K562 (cell line): Measurements from ENCODE around the gene KIF14. TPM values are rescaled to one million over a fixed set of nuclear protein-coding genes. Genes with fewer than 3 reads are reported as not detected.

ENCODE experiments used
- ATF3 ChIP-seq, 2 experiments: fragments of 450-650 bp in 1 of 2; sonication (generic) in 1 of 2; formaldehyde crosslinking in 1 of 2; IDR thresholded peaks in 1 of 2; conservative IDR thresholded peaks in 1 of 2; 2 replicates each; pipeline versions ENCODE4 v1.6.1 to v1.8.1; 2016 to 2023; ENCODE audit warnings: mild to moderate bottlenecking in 2 of 2, moderate library complexity in 2 of 2, inconsistent platforms in 1 of 2, missing genetic modification reagents in 1 of 2
- CREB1 ChIP-seq, 2 experiments: sonication (generic) in 1 of 2; formaldehyde crosslinking in 1 of 2; IDR thresholded peaks; 2 replicates each; pipeline versions ENCODE4 v1.6.1 to v1.8.0; 2012 to 2022; ENCODE audit warnings: inconsistent platforms in 1 of 2, mild to moderate bottlenecking in 1 of 2, missing genetic modification reagents in 1 of 2, moderate library complexity in 1 of 2
- HMG20B ChIP-seq: fragments of 250-450 bp; sonication (Bioruptor Pico); IDR thresholded peaks from 2 replicates; pipeline ENCODE4 v1.5.0; 2021; ENCODE audit warnings: mild to moderate bottlenecking
- JUN ChIP-seq, 2 experiments: sonication (generic) in 1 of 2; formaldehyde crosslinking in 1 of 2; IDR thresholded peaks; 2 replicates each; pipeline versions ENCODE4 v1.6.1 to v1.8.0; 2012 to 2022; ENCODE audit warnings: borderline replicate concordance in 2 of 2, mild to moderate bottlenecking in 2 of 2, improper control_type of control experiment in 1 of 2, low read depth in 1 of 2, low read length in 1 of 2, missing genetic modification reagents in 1 of 2
- MAFG ChIP-seq: fragments of 450-650 bp; conservative IDR thresholded peaks from 2 replicates; pipeline ENCODE4 v1.6.1; 2016; ENCODE audit warnings: missing genetic modification characterization, missing compliant biosample characterization
- MXI1 ChIP-seq: IDR thresholded peaks from 2 replicates; pipeline ENCODE4 v1.6.1; 2011; ENCODE audit warnings: low read depth, mild to moderate bottlenecking, improper control_type of control experiment, low read length
- NCOR1 ChIP-seq: fragments of 450-650 bp; IDR thresholded peaks from 2 replicates; pipeline ENCODE4 v1.6.1; 2016; ENCODE audit warnings: mild to moderate bottlenecking, moderate library complexity
- NFYB ChIP-seq: IDR thresholded peaks from 2 replicates; pipeline ENCODE4 v1.6.1; 2011; ENCODE audit warnings: mild to moderate bottlenecking, moderate library complexity; ENCODE audit not compliant: insufficient read length; ENCODE audit errors: extremely low read depth
- NR1H2 ChIP-seq: sonication (generic); formaldehyde crosslinking; IDR thresholded peaks from 2 replicates; pipeline ENCODE4 v1.4.0; 2020; ENCODE audit warnings: mild to moderate bottlenecking, missing genetic modification reagents
- OTX1 ChIP-seq: fragments of 450-650 bp; formaldehyde crosslinking; IDR thresholded peaks from 2 replicates; pipeline ENCODE4 v1.4.0; 2022; ENCODE audit warnings: mild to moderate bottlenecking
- PHB ChIP-seq: fragments of 250-450 bp; sonication (Bioruptor Pico); IDR thresholded peaks from 2 replicates; pipeline ENCODE4 v1.5.0; 2021
- SP1 ChIP-seq: sonication (generic); formaldehyde crosslinking; IDR thresholded peaks from 2 replicates; pipeline ENCODE4 v1.8.1; 2022; ENCODE audit warnings: mild to moderate bottlenecking, missing genetic modification reagents
- TARDBP ChIP-seq: fragments of 450-650 bp; IDR thresholded peaks from 2 replicates; pipeline ENCODE4 v1.6.1; 2016
- TGIF2 ChIP-seq: sonication (generic); formaldehyde crosslinking; IDR thresholded peaks from 2 replicates; pipeline ENCODE4 v1.8.1; 2022; ENCODE audit warnings: mild to moderate bottlenecking, missing genetic modification reagents, moderate library complexity
- ZC3H8 ChIP-seq: fragments of 450-650 bp; IDR thresholded peaks from 2 replicates; pipeline ENCODE4 v1.6.1; 2017
- ZFPM2 ChIP-seq: fragments of 250-450 bp; sonication (Bioruptor Pico); IDR thresholded peaks from 2 replicates; pipeline ENCODE4 v1.5.1; 2022; ENCODE audit warnings: mild to moderate bottlenecking
- polyA plus RNA-seq, 8 experiments: library from polyadenylated mRNA; depleted of rRNA in 4 of 8; stranded (reverse) in 5 of 8; unstranded in 3 of 8; fragments of >200 nt; fragmentation: Nextera tagmentation in 2 of 8; fragmentation: Illumina TruSeq in 1 of 8; extraction: Ambion mirVana in 2 of 8; extraction: Trizol in 1 of 8; gene quantifications; 2 replicates each; pipeline versions ENCODE4 v1.2.1 to v1.2.3, GENCODE V29; 2011 to 2014; ENCODE audit warnings: inconsistent platforms in 1 of 8, missing spikeins in 1 of 8
- total RNA-seq, 7 experiments: library from RNA; depleted of rRNA in 6 of 7; stranded (reverse); fragments of >200 nt in 6 of 7; fragmentation: Illumina TruSeq in 2 of 7; extraction: Trizol in 2 of 7; gene quantifications; 2 replicates each; pipeline versions ENCODE4 v1.2.1 to v1.2.3, GENCODE V29; 2011 to 2021; ENCODE audit warnings: low replicate concordance in 1 of 7
- TF ChIP-seq, protein P1 (sequence below): sonication (generic); IDR thresholded peaks from 2 replicates; pipeline ENCODE4 v1.6.1; 2016
- TF ChIP-seq, protein P2 (sequence below): sonication (generic); formaldehyde crosslinking; IDR thresholded peaks from 2 replicates; pipeline ENCODE4 v1.8.0; 2023; ENCODE audit warnings: mild to moderate bottlenecking, missing genetic modification reagents
- TF ChIP-seq, protein P3 (sequence below): fragments of 450-650 bp; conservative IDR thresholded peaks from 2 replicates; pipeline ENCODE4 v1.6.1; 2016; ENCODE audit warnings: missing genetic modification characterization, low read depth, mild to moderate bottlenecking, missing compliant biosample characterization, moderate library complexity

KIF14 gene
- total and polyA plus RNA-seq, 9 of the 15 experiments (the other 6 are each of a cell fraction or from before 2014, with no cell fraction given), result 11.5 to 47.4 (median 29.0) TPM

DNA sequence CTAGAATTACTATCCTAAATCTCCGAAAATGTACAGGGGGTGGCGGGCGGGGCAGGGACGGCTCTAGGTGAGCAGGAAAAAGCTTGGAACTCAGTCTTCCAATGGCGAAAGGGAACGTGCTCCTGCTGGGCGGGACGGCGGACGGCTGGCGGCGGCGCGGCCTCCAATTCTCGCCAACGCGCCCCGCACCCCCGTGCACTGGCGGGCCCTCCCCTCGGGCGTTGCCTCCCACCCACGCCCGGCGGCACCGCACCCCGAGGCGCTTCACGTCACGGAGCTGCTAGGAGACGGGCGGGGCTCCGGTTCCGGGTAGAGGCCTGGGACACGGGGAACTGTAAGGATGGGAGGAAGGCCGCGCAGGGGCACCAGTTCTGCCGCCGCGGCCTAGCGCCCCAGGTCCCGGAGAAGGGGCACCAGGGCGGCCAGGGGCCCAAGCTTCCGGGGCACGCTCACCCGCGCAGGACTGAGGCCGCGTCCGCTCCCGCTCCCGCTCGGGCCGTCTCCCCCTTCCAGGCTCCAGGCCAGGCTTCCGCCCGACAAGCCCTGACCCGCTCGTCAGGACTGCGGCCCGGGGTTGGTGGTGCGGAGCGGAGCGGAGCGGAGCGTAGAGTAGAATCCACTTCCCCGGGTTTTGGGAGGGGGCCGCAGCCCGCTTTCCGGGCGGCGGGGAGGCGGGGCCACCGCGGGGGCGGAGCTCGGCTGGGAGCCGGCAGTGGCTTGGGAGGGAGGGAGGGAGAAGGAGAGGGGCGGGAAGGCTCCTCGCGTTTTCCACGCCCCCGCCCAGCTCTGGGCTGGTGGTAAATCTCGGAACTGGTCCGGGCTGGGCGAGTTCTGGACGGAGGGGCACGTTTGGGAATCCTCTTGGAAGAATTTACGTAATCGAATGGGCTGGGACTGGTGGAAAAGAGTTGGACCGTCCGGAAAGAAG, 49.0 kb upstream of the KIF14 start, which contains the start of gene DDX59 (continued):
- TF ChIP-seq, protein P1, sequence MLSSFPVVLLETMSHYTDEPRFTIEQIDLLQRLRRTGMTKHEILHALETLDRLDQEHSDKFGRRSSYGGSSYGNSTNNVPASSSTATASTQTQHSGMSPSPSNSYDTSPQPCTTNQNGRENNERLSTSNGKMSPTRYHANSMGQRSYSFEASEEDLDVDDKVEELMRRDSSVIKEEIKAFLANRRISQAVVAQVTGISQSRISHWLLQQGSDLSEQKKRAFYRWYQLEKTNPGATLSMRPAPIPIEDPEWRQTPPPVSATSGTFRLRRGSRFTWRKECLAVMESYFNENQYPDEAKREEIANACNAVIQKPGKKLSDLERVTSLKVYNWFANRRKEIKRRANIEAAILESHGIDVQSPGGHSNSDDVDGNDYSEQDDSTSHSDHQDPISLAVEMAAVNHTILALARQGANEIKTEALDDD, result no peak
- TF ChIP-seq NCOR1 (peak; percentile 57), OTX1 (CRISPR knock-in tag) (no peak), TGIF2 (peak; percentile 79), NR1H2 (CRISPR knock-in tag) (no peak), MXI1 (peak; percentile 34; the same call in 1 of the 2 replicates), HMG20B (CRISPR knock-in tag) (no peak; the same call in 1 of the 2 replicates), CREB1 (IDR thresholded peaks at IDR 0.05) (peak; percentile 89), CREB1 (CRISPR knock-in tag; IDR thresholded peaks at IDR 0.05) (peak; percentile 92), ATF3 (IDR thresholded peaks at IDR 0.05) (peak; percentile 45), ATF3 (CRISPR knock-in tag; conservative IDR thresholded peaks at IDR 0.05) (no peak; the same call in 1 of the 2 replicates), ZFPM2 (CRISPR knock-in tag) (0 out of 2 replicates have a peak, but pooled peaks have one; percentile 16), ZC3H8 (no peak), MAFG (tag) (no peak), NFYB (no peak), PHB (CRISPR knock-in tag) (peak; percentile 63; the same call in 1 of the 2 replicates), JUN (IDR thresholded peaks at IDR 0.05; ENCODE audit: borderline replicate concordance, low read depth, low read length) (no peak), JUN (CRISPR knock-in tag; IDR thresholded peaks at IDR 0.05; ENCODE audit: borderline replicate concordance) (no peak), SP1 (CRISPR knock-in tag) (peak; percentile 89), TARDBP (peak; percentile 87)
- TF ChIP-seq, protein P2, sequence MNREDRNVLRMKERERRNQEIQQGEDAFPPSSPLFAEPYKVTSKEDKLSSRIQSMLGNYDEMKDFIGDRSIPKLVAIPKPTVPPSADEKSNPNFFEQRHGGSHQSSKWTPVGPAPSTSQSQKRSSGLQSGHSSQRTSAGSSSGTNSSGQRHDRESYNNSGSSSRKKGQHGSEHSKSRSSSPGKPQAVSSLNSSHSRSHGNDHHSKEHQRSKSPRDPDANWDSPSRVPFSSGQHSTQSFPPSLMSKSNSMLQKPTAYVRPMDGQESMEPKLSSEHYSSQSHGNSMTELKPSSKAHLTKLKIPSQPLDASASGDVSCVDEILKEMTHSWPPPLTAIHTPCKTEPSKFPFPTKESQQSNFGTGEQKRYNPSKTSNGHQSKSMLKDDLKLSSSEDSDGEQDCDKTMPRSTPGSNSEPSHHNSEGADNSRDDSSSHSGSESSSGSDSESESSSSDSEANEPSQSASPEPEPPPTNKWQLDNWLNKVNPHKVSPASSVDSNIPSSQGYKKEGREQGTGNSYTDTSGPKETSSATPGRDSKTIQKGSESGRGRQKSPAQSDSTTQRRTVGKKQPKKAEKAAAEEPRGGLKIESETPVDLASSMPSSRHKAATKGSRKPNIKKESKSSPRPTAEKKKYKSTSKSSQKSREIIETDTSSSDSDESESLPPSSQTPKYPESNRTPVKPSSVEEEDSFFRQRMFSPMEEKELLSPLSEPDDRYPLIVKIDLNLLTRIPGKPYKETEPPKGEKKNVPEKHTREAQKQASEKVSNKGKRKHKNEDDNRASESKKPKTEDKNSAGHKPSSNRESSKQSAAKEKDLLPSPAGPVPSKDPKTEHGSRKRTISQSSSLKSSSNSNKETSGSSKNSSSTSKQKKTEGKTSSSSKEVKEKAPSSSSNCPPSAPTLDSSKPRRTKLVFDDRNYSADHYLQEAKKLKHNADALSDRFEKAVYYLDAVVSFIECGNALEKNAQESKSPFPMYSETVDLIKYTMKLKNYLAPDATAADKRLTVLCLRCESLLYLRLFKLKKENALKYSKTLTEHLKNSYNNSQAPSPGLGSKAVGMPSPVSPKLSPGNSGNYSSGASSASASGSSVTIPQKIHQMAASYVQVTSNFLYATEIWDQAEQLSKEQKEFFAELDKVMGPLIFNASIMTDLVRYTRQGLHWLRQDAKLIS (CRISPR knock-in tag), result peak; percentile 98
- TF ChIP-seq, protein P3, sequence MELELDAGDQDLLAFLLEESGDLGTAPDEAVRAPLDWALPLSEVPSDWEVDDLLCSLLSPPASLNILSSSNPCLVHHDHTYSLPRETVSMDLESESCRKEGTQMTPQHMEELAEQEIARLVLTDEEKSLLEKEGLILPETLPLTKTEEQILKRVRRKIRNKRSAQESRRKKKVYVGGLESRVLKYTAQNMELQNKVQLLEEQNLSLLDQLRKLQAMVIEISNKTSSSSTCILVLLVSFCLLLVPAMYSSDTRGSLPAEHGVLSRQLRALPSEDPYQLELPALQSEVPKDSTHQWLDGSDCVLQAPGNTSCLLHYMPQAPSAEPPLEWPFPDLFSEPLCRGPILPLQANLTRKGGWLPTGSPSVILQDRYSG (tag), result no peak
